Tibial nerve (tissue), 3 donors: ENCODE measurements around the gene IL31.

Experiments
- CTCF ChIP-seq, 5 experiments: fragments of 200-600 bp in 3 of 5; fragments of 450-650 bp in 2 of 5; sonication (generic) in 3 of 5; IDR thresholded peaks; one replicate each; pipeline ENCODE4 v1.5.1; 2016 to 2019; ENCODE audit warnings: antibody characterized with exemption in 5 of 5, mild to moderate bottlenecking in 3 of 5, moderate library complexity in 2 of 5
- POLR2A ChIP-seq, 2 donors: fragments of 450-650 bp; IDR thresholded peaks; one replicate each; pipeline ENCODE4 v1.6.1; 2017; ENCODE audit warnings: antibody characterized with exemption in 2 of 2, mild to moderate bottlenecking in 2 of 2, moderate library complexity in 2 of 2

DNA sequence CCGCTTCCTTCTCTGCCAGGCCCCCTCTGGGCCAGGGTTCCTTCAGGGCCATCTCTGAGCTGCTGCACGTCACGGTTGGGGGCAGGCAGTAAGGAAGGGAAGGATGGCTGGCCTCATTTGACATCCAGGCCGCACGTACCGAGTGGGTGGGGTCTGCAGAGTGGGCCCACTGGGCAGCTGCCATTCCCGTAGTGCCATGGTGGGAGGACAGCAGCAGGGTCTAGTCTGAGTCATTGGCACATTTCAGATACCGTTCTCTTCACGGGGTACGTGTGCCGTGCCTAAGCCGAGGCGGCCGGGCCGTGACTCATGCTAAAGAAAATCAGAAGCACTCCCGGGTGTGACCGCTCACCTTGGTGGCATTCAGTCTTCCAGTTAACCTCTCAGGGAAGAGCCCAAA, 43.9 kb downstream of the IL31 start:
- TF ChIP-seq CTCF (IDR thresholded peaks at IDR 0.05) (no peak), POLR2A (IDR thresholded peaks at IDR 0.05) (no peak)
